Mucosa of rectum (tissue), 2 donors: ENCODE results near the gene TRIM16.
"Not testable (repeated sequence)": the region's sequence is repeated elsewhere in the genome, so short reads cannot be mapped to it uniquely, and the experiment has no call there.

Experiments used
- H3K27ac ChIP-seq, 2 donors: one replicate each; pipeline ENCODE4 v1.7.0; 2013; ENCODE audit warnings: inconsistent platforms in 2 of 2, low read depth in 2 of 2, low read length in 2 of 2
- H3K27me3 ChIP-seq, 2 donors: one replicate each; pipeline ENCODE4 v1.7.0; 2013; ENCODE audit warnings: low read length in 2 of 2; ENCODE audit not compliant: control insufficient read depth in 2 of 2, insufficient read depth in 2 of 2
- H3K36me3 ChIP-seq, 2 donors: one replicate each; pipeline ENCODE4 v1.7.0; 2013; ENCODE audit warnings: low read length in 2 of 2; ENCODE audit not compliant: control insufficient read depth in 2 of 2, insufficient read depth in 2 of 2
- H3K4me1 ChIP-seq, 2 donors: one replicate each; pipeline ENCODE4 v1.7.0; 2013; ENCODE audit warnings: low read length in 2 of 2, mild to moderate bottlenecking in 1 of 2; ENCODE audit not compliant: control insufficient read depth in 2 of 2, insufficient read depth in 2 of 2
- H3K4me3 ChIP-seq, 2 donors: one replicate each; pipeline ENCODE4 v1.7.0; 2013; ENCODE audit warnings: low read length in 2 of 2
- H3K9ac ChIP-seq, 2 donors: one replicate each; pipeline ENCODE4 v1.7.0; 2013; ENCODE audit warnings: low read length in 2 of 2, low read depth in 1 of 2, mild to moderate bottlenecking in 1 of 2
- H3K9me3 ChIP-seq, 2 donors: one replicate each; pipeline ENCODE4 v1.7.0; 2013; ENCODE audit warnings: low read length in 2 of 2; ENCODE audit not compliant: control insufficient read depth in 2 of 2
- donor health status: healthy.
- donor health status: Normal muscosa, but diverticular disease.

The TRIM16 gene

GRCh38 chr17:15698967-15699366 is 14.9 kb upstream of the TRIM16 start:
- peak overlapping the region; percentile 64 to 75 for H3K4me3 ChIP-seq
- H3K27me3 ChIP-seq, H3K36me3 ChIP-seq, H3K4me1 ChIP-seq, H3K9me3 ChIP-seq: not testable (repeated sequence)
- H3K27ac ChIP-seq, result peak overlapping the region in 1 of 2 donors; percentile 10
- peak overlapping the region; percentile 49 to 59 for H3K9ac ChIP-seq

GRCh38 chr17:15687494-15687893 is 3.4 kb upstream of the TRIM16 start:
- H3K4me1 ChIP-seq, H3K27ac ChIP-seq, H3K27me3 ChIP-seq, H3K9ac ChIP-seq, H3K9me3 ChIP-seq, H3K36me3 ChIP-seq, H3K4me3 ChIP-seq: not testable (repeated sequence)

- not testable (repeated sequence) for H3K36me3 ChIP-seq, H3K27me3 ChIP-seq, H3K4me1 ChIP-seq, H3K9ac ChIP-seq, H3K4me3 ChIP-seq, H3K9me3 ChIP-seq, H3K27ac ChIP-seq
These were observed 976 bp downstream of the TRIM16 start for GRCh38 chr17:15683135-15683534.

GRCh38 chr17:15675991-15676390 is 8.1 kb downstream of the TRIM16 start:
- H3K27ac ChIP-seq, H3K9me3 ChIP-seq, H3K4me1 ChIP-seq, H3K27me3 ChIP-seq, H3K36me3 ChIP-seq, H3K9ac ChIP-seq, H3K4me3 ChIP-seq: not testable (repeated sequence)

GRCh38 chr17:15674640-15675039 is 9.5 kb downstream of the TRIM16 start:
- H3K9ac ChIP-seq, H3K4me3 ChIP-seq, H3K4me1 ChIP-seq, H3K36me3 ChIP-seq, H3K9me3 ChIP-seq, H3K27me3 ChIP-seq, H3K27ac ChIP-seq: not testable (repeated sequence)

GRCh38 chr17:15669526-15669925 is 14.6 kb downstream of the TRIM16 start:
- H3K4me1 ChIP-seq, H3K9me3 ChIP-seq, H3K36me3 ChIP-seq, H3K27ac ChIP-seq, H3K27me3 ChIP-seq, H3K9ac ChIP-seq, H3K4me3 ChIP-seq: not testable (repeated sequence)

GRCh38 chr17:15663691-15664090 is 20.4 kb downstream of the TRIM16 start:
- Histone ChIP-seq H3K4me3 (no peak overlapping the region), H3K27ac (no peak overlapping the region), H3K36me3 (peaks cover 0 to 4% of the 10 kb centered on the region in 2 donors), H3K27me3 (no peaks in the 10 kb centered on the region), H3K9me3 (no peaks in the 10 kb centered on the region), H3K9ac (no peak overlapping the region), H3K4me1 (no peaks in the 10 kb centered on the region)

GRCh38 chr17:15663176-15663575 is 20.9 kb downstream of the TRIM16 start:
- Histone ChIP-seq H3K9me3 (no peaks in the 10 kb centered on the region), H3K4me3 (no peak overlapping the region), H3K36me3 (peaks cover 0 to 4% of the 10 kb centered on the region in 2 donors), H3K27me3 (no peaks in the 10 kb centered on the region), H3K27ac (no peak overlapping the region), H3K9ac (no peak overlapping the region), H3K4me1 (no peaks in the 10 kb centered on the region)

- H3K4me1 ChIP-seq, result no peaks in the 10 kb centered on the region
- no peak overlapping the region for H3K9ac ChIP-seq
- no peak overlapping the region for H3K4me3 ChIP-seq
- no peaks in the 10 kb centered on the region for H3K27me3 ChIP-seq
- H3K27ac ChIP-seq, result no peak overlapping the region
- no peaks in the 10 kb centered on the region for H3K9me3 ChIP-seq
- peaks cover 0 to 4% of the 10 kb centered on the region in 2 donors for H3K36me3 ChIP-seq
These were observed 21.4 kb downstream of the TRIM16 start for GRCh38 chr17:15662681-15663080.

- Histone ChIP-seq H3K4me1 (no peaks in the 10 kb centered on the region), H3K36me3 (peaks cover 0 to 4% of the 10 kb centered on the region in 2 donors), H3K27me3 (no peaks in the 10 kb centered on the region), H3K9ac (no peak overlapping the region), H3K9me3 (no peaks in the 10 kb centered on the region), H3K4me3 (no peak overlapping the region), H3K27ac (no peak overlapping the region)
These were observed 24.0 kb downstream of the TRIM16 start for GRCh38 chr17:15660077-15660476.

GRCh38 chr17:15659663-15660062 is 24.4 kb downstream of the TRIM16 start:
- H3K4me3 ChIP-seq, result no peak overlapping the region
- H3K9ac ChIP-seq, result no peak overlapping the region
- H3K36me3 ChIP-seq, result peaks cover 0 to 4% of the 10 kb centered on the region in 2 donors
- no peaks in the 10 kb centered on the region for H3K9me3 ChIP-seq
- no peak overlapping the region for H3K27ac ChIP-seq
- no peaks in the 10 kb centered on the region for H3K27me3 ChIP-seq
- no peaks in the 10 kb centered on the region for H3K4me1 ChIP-seq
